CD4-positive, alpha-beta T cell (primary cell): ENCODE results near the gene UBE2D2. TPM values are rescaled to one million over a fixed set of nuclear protein-coding genes. Genes with fewer than 3 reads are reported as not detected.
"Not testable (repeated sequence)": the region's sequence is repeated elsewhere in the genome, so short reads cannot be mapped to it uniquely, and the experiment has no call there.

Experiments used
- ATAC-seq: fragments of 200-7000 bp; cut with Tn5 transposase; one replicate; pipeline ENCODE4 v1.10.0; 2022; ENCODE audit warnings: mild to moderate bottlenecking; ENCODE audit not compliant: poor library complexity
- CTCF ChIA-PET: fragments of 350-600 bp; sonication (Branson Sonifier 250); formaldehyde crosslinking; loops from one replicate; lab custom pipeline; 2021; ENCODE audit warnings: antibody characterized with exemption, inconsistent platforms; lab: Charles Lee
- POLR2A ChIA-PET: fragments of 350-600 bp; sonication (Branson Sonifier 250); formaldehyde crosslinking; loops from one replicate; lab custom pipeline; 2021; ENCODE audit warnings: antibody characterized with exemption, inconsistent platforms; lab: Charles Lee
- DNase-seq, 14 experiments: peaks; one replicate each; pipeline ENCODE4 v3.0.0-alpha.2; 2013 to 2020; ENCODE audit warnings: mixed read lengths in 2 of 14
- H3K27ac ChIP-seq, 2 donors: one replicate each; pipeline versions ENCODE4 v1.5.1 to v1.7.0; 2013; ENCODE audit warnings: low read length in 2 of 2, low read depth in 1 of 2, mild to moderate bottlenecking in 1 of 2
- H3K27me3 ChIP-seq, 2 experiments: 1 replicate in 1 of 2; 2 replicates in 1 of 2; pipeline versions ENCODE4 v1.6.1 to v1.7.0; 2013; ENCODE audit warnings: low read length in 2 of 2, control low read depth in 1 of 2, mild to moderate bottlenecking in 1 of 2, moderate library complexity in 1 of 2; ENCODE audit not compliant: insufficient read depth in 2 of 2, control insufficient read depth in 1 of 2
- H3K36me3 ChIP-seq: one replicate; pipeline ENCODE4 v1.6.1; 2013; ENCODE audit warnings: low read length, control low read depth; ENCODE audit not compliant: insufficient read depth
- H3K4me1 ChIP-seq: one replicate; pipeline ENCODE4 v1.6.1; 2013; ENCODE audit warnings: low read length, control low read depth; ENCODE audit not compliant: insufficient read depth
- H3K4me3 ChIP-seq: one replicate; pipeline ENCODE4 v1.5.1; 2013; ENCODE audit warnings: mild to moderate bottlenecking, low read length, moderate library complexity
- H3K9me3 ChIP-seq, 2 experiments: 1 replicate in 1 of 2; 2 replicates in 1 of 2; pipeline versions ENCODE4 v1.6.1 to v1.7.0; 2013; ENCODE audit warnings: low read length in 2 of 2, mild to moderate bottlenecking in 2 of 2, control low read depth in 1 of 2, moderate library complexity in 1 of 2; ENCODE audit not compliant: control insufficient read depth in 1 of 2, insufficient read depth in 1 of 2
- H3K27ac Mint-ChIP-seq: one replicate; pipeline ENCODE4 v1.8.0; 2020; ENCODE audit warnings: mixed read lengths
- H3K27me3 Mint-ChIP-seq: one replicate; pipeline ENCODE4 v1.8.0; 2021; ENCODE audit warnings: mixed read lengths
- H3K36me3 Mint-ChIP-seq: one replicate; pipeline ENCODE4 v1.8.0; 2021; ENCODE audit warnings: low read depth, mixed read lengths
- H3K4me1 Mint-ChIP-seq: one replicate; pipeline ENCODE4 v1.8.0; 2021; ENCODE audit warnings: low read depth, mixed read lengths
- H3K4me3 Mint-ChIP-seq: one replicate; pipeline ENCODE4 v1.8.0; 2020; ENCODE audit warnings: mild to moderate bottlenecking, mixed read lengths
- H3K9me3 Mint-ChIP-seq: one replicate; pipeline ENCODE4 v1.8.0; 2020; ENCODE audit warnings: mixed read lengths
- intact Hi-C, 2 experiments: fragments of 100-400 bp; cut with DNase I in 1 of 2; cut with micrococcal nuclease in 1 of 2; formaldehyde crosslinking; loops; one replicate each; pipeline versions ENCODE4 v1.15.1 to v1.9.0; 2023 to 2025; cut with DNase I, micrococcal nuclease
- total RNA-seq, 174 experiments: library from RNA in 2 of 174; stranded (reverse) in 2 of 174; gene quantifications; one replicate each; pipeline ENCODE4 v1.2.3 and lab custom pipeline; 2021 to 2026

Gene UBE2D2
- total RNA-seq, 2 experiments from 2014 or later: 164 to 174 TPM

- H3K9me3 ChIP-seq, H3K36me3 ChIP-seq, H3K27me3 ChIP-seq, H3K27ac Mint-ChIP-seq, H3K4me1 ChIP-seq, H3K4me3 ChIP-seq, H3K9me3 Mint-ChIP-seq, H3K27me3 Mint-ChIP-seq, H3K4me3 Mint-ChIP-seq, H3K4me1 Mint-ChIP-seq, CTCF ChIA-PET, DNase-seq, ATAC-seq, H3K27ac ChIP-seq, POLR2A ChIA-PET, H3K36me3 Mint-ChIP-seq, intact Hi-C loops: not testable (repeated sequence)
These were observed 34.6 kb upstream of the UBE2D2 start for GRCh38 chr5:139526309-139527089.

GRCh38 chr5:139527090-139527470, 34.1 kb upstream of the UBE2D2 start:
- DNase-seq, H3K27me3 ChIP-seq, CTCF ChIA-PET, H3K36me3 ChIP-seq, H3K4me3 ChIP-seq, POLR2A ChIA-PET, intact Hi-C loops, H3K36me3 Mint-ChIP-seq, H3K9me3 Mint-ChIP-seq, ATAC-seq, H3K9me3 ChIP-seq, H3K4me1 ChIP-seq, H3K27ac ChIP-seq, H3K4me1 Mint-ChIP-seq, H3K27ac Mint-ChIP-seq, H3K27me3 Mint-ChIP-seq, H3K4me3 Mint-ChIP-seq: not testable (repeated sequence)

GRCh38 chr5:139527896-139528467, 33.2 kb upstream of the UBE2D2 start:
- DNase-seq, H3K4me3 Mint-ChIP-seq, CTCF ChIA-PET, H3K9me3 ChIP-seq, H3K36me3 ChIP-seq, H3K27ac Mint-ChIP-seq, ATAC-seq, intact Hi-C loops, H3K36me3 Mint-ChIP-seq, H3K4me1 ChIP-seq, H3K27ac ChIP-seq, H3K27me3 ChIP-seq, H3K27me3 Mint-ChIP-seq, H3K9me3 Mint-ChIP-seq, H3K4me1 Mint-ChIP-seq, H3K4me3 ChIP-seq: not testable (repeated sequence)
- POLR2A ChIA-PET: interaction anchor here (1.1 kb wide), 1 partner anchor 33 kb away, joined by 3 read pairs; the partner anchor contains the start of gene UBE2D2

- H3K4me1 ChIP-seq, H3K9me3 ChIP-seq, H3K4me1 Mint-ChIP-seq, CTCF ChIA-PET, H3K4me3 Mint-ChIP-seq, H3K36me3 Mint-ChIP-seq, H3K36me3 ChIP-seq, H3K9me3 Mint-ChIP-seq, H3K27ac ChIP-seq, H3K27me3 Mint-ChIP-seq, DNase-seq, H3K27me3 ChIP-seq, H3K4me3 ChIP-seq, H3K27ac Mint-ChIP-seq, ATAC-seq, intact Hi-C loops: not testable (repeated sequence)
- POLR2A ChIA-PET: interaction anchor here (0.6 to 1.1 kb wide), 2 partner anchors 11 to 32 kb away, joined by 3 read pairs; partner anchors contain the start of gene UBE2D2
These were observed 32.4 kb upstream of the UBE2D2 start for GRCh38 chr5:139528695-139529094.

- H3K27ac ChIP-seq, ATAC-seq, DNase-seq, CTCF ChIA-PET, H3K4me3 Mint-ChIP-seq, POLR2A ChIA-PET, H3K4me1 Mint-ChIP-seq, H3K27ac Mint-ChIP-seq, H3K27me3 ChIP-seq, H3K36me3 Mint-ChIP-seq, intact Hi-C loops, H3K27me3 Mint-ChIP-seq, H3K4me3 ChIP-seq, H3K4me1 ChIP-seq, H3K9me3 ChIP-seq, H3K36me3 ChIP-seq, H3K9me3 Mint-ChIP-seq: not testable (repeated sequence)
These were observed 31.1 kb upstream of the UBE2D2 start for GRCh38 chr5:139530079-139530478.
